ENCODE results near the gene TRIM36.

TRIM36 gene

DNA sequence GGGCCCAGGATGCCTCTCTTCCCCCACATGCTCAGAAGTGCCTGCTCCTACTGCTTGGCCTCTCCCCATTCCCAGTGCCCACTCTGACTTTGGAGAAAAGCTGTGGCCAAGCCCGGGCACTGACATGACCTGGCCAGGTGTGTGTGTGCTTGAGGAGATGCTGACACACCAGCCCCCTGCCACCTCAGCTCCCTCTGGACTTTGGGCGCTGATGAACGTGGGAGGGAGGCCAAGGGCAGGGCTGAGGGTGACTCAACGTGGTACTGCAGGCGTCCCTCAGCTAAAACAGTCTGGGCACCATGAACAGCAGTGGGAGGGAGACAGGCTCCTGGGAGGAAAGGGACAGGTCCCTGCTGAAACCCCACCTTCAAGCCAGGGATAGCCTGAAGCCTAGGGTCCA is 3.9 kb downstream of the TRIM36 start:
- no peak overlapping the region for H3K4me3 ChIP-seq
- no peaks in the 10 kb centered on the region for H3K27me3 ChIP-seq
- intact Hi-C loops (cut with DNase I; ENCODE audit: low total_unique reads): no loop called here
- H3K9me3 ChIP-seq: no peaks in the 10 kb centered on the region
- no peak for DNase-seq
- peaks cover 0 to 24% (median 9%) of the 10 kb centered on the region in 4 donors for H3K4me1 ChIP-seq
- TF ChIP-seq, protein P1, sequence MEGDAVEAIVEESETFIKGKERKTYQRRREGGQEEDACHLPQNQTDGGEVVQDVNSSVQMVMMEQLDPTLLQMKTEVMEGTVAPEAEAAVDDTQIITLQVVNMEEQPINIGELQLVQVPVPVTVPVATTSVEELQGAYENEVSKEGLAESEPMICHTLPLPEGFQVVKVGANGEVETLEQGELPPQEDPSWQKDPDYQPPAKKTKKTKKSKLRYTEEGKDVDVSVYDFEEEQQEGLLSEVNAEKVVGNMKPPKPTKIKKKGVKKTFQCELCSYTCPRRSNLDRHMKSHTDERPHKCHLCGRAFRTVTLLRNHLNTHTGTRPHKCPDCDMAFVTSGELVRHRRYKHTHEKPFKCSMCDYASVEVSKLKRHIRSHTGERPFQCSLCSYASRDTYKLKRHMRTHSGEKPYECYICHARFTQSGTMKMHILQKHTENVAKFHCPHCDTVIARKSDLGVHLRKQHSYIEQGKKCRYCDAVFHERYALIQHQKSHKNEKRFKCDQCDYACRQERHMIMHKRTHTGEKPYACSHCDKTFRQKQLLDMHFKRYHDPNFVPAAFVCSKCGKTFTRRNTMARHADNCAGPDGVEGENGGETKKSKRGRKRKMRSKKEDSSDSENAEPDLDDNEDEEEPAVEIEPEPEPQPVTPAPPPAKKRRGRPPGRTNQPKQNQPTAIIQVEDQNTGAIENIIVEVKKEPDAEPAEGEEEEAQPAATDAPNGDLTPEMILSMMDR (IDR thresholded peaks at IDR 0.05): no peak
- no peaks in the 10 kb centered on the region for H3K36me3 ChIP-seq
- no peak overlapping the region for H3K27ac ChIP-seq

DNA sequence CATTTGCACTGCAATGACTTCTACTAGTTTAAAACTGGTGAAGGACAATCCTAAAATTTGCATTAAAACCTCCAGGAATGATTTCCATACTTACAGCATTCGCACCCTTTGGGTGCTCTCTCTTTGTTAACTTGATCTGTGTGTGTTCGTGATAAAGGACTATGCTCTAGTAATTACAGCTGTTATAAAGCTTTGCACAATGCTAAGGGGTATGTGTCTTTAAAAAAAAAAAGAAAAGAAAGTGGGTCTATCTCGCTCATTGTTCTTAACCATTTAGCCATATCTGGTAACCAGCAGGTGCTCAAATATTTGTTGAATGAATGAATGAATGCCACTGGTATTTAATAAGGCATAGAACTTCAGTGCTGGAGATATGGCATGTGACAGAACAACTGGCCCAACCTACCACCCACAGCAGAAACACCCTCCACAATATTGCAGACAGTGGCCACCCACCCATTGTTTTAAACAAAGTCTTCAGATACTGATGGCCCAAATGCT is 8.7 kb downstream of the TRIM36 start:
- H3K36me3 ChIP-seq: no peaks in the 10 kb centered on the region
- peaks cover 0 to under 1% (median 0%) of the 10 kb centered on the region in 4 donors for H3K4me1 ChIP-seq
- no peak overlapping the region for H3K27ac ChIP-seq
- intact Hi-C loops (cut with DNase I; ENCODE audit: low total_unique reads): no loop called here
- DNase-seq: no peak
- no peaks in the 10 kb centered on the region for H3K9me3 ChIP-seq
- no peaks in the 10 kb centered on the region for H3K27me3 ChIP-seq
- no peak overlapping the region for H3K4me3 ChIP-seq
- TF ChIP-seq, protein P1 (IDR thresholded peaks at IDR 0.05): no peak

DNA sequence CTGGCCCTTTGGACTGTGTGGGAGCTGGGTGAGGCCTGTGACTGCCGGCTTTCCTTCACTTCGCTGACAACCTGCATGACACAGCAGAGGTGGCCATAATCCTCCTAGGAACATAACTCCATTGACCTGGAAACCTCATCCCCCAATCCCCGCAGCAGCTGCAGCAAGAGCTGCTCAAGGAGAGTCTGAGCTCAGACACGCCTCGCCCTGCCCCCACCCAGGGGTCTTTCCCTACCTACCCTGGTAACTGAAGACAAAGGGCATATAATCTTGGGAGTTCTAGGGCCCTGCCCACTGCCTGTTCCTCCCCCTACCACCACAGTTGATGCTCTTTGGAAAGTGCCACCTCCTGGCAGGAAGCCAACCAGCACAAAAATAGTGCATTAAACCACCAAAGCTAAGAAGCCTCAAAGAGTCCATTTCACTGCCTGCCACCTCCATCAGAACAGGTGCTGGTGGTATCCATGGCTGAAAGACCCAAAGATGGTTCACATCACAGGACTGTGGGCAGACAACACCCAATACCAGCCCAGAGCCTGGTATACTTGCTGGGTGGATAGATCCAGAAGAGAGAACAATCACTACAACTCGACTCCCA is 18.4 kb downstream of the TRIM36 start:
- no peak overlapping the region for H3K27ac ChIP-seq
- intact Hi-C loops (cut with DNase I; ENCODE audit: low total_unique reads): no loop called here
- no peaks in the 10 kb centered on the region for H3K27me3 ChIP-seq
- TF ChIP-seq, protein P1 (IDR thresholded peaks at IDR 0.05): no peak
- DNase-seq: no peak
- H3K36me3 ChIP-seq: no peaks in the 10 kb centered on the region
- H3K4me3 ChIP-seq: no peak overlapping the region
- H3K9me3 ChIP-seq: no peaks in the 10 kb centered on the region
- no peaks in the 10 kb centered on the region for H3K4me1 ChIP-seq

DNA sequence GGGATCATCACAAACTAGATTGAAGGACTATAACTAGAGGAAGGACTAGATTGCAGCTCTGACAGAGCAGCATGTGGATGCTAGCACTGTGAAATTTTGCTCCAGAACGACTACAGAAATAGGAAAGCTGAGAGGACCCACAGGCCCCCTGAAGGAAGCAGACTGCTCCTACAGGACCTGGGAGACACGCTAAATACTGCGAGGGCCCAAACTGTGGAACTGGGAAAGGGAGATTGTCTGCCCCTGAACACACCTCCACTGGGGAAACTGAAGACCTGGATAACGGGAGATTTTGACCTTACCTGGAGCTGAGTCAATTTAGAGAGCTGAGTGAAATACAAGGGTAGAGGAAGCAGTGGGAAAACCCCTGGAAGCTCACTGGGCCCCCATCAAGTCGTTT is 19.2 kb downstream of the TRIM36 start:
- no peaks in the 10 kb centered on the region for H3K9me3 ChIP-seq
- H3K36me3 ChIP-seq: no peaks in the 10 kb centered on the region
- H3K4me3 ChIP-seq: no peak overlapping the region
- H3K4me1 ChIP-seq: no peaks in the 10 kb centered on the region
- H3K27me3 ChIP-seq: no peaks in the 10 kb centered on the region
- DNase-seq: no peak
- intact Hi-C loops (cut with DNase I; ENCODE audit: low total_unique reads): no loop called here
- TF ChIP-seq, protein P1 (IDR thresholded peaks at IDR 0.05): no peak
- H3K27ac ChIP-seq: no peak overlapping the region

DNA sequence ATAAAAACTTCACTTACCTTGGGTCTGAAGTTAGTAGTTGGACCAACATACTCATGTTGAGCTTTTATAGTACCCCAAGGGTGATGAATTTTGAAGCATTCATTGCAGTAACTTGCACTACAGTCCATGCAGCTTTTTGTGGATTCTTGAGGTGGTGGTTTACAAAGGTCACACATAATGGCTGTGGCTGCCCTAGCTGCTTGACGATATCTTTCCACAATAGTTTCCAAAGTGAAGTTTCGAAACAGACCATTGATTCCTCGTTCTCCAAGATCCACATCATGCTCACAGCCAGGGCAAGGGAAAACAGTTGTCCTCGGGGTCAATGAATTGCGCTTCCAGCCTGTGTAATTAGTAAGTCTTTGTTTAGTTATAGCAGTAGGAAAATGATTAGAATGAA is 22.7 kb downstream of the TRIM36 start:
- DNase-seq: no peak
- no peaks in the 10 kb centered on the region for H3K36me3 ChIP-seq
- no peaks in the 10 kb centered on the region for H3K27me3 ChIP-seq
- TF ChIP-seq, protein P1 (IDR thresholded peaks at IDR 0.05): no peak
- H3K4me3 ChIP-seq: no peak overlapping the region
- intact Hi-C loops (cut with DNase I; ENCODE audit: low total_unique reads): no loop called here
- no peak overlapping the region for H3K27ac ChIP-seq
- no peaks in the 10 kb centered on the region for H3K9me3 ChIP-seq
- no peaks in the 10 kb centered on the region for H3K4me1 ChIP-seq

DNA sequence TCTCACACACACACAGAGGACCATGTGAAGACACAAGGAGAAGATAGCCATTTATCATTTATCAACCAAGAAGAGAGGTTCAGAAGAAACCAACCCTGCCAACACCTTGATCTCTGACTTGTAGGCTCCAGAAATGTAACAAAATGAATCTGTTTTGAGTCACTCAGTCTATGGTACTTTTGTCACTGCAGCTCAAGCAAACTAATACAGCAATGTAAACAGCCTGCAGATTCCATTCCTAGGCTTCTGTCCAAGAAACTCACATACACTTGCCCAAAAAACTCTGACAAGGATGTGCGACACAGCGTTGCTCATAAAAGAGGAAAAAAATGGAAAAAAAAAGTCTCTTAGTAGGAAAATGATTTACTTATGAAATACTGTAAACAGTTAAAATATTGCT is 33.4 kb downstream of the TRIM36 start:
- no peaks in the 10 kb centered on the region for H3K9me3 ChIP-seq
- TF ChIP-seq, protein P1 (IDR thresholded peaks at IDR 0.05): no peak
- intact Hi-C loops (cut with DNase I; ENCODE audit: low total_unique reads): no loop called here

More for the DNA sequence above, 33.4 kb downstream of the TRIM36 start:
- Histone ChIP-seq H3K27ac (no peak overlapping the region), H3K36me3 (peaks cover 0 to 11% (median 5%) of the 10 kb centered on the region in 3 donors), H3K4me3 (no peak overlapping the region), H3K4me1 (no peaks in the 10 kb centered on the region), H3K27me3 (no peaks in the 10 kb centered on the region)
- no peak for DNase-seq
